Stimulated activated naive CD4-positive, alpha-beta T cell (primary cell): ENCODE data around the gene GPR34.

Experiments
- DNase-seq, 6 experiments: peaks; one replicate each; lab custom pipeline; 2025; lab: John Stamatoyannopoulos, UW

Gene GPR34

GRCh38 chrX:41734530-41734929 is 45.8 kb downstream of the GPR34 start:
- no peak for DNase-seq

GRCh38 chrX:41737065-41737464 is 48.3 kb downstream of the GPR34 start:
- DNase-seq, result no peak

- no peak for DNase-seq
Measured at GRCh38 chrX:41739871-41740270, 51.1 kb downstream of the GPR34 start.
